GM19193 (cell line): ENCODE results near the gene CPT1A.
A peak's percentile ranks its signal among the peaks of the same experiment; 100 is the strongest.

Source experiments
- POLR2A ChIP-seq: IDR thresholded peaks from 4 replicates; pipeline ENCODE4 v1.6.1; 2011; ENCODE audit not compliant: insufficient read depth, insufficient read length; ENCODE audit errors: extremely low read depth

The CPT1A gene

DNA sequence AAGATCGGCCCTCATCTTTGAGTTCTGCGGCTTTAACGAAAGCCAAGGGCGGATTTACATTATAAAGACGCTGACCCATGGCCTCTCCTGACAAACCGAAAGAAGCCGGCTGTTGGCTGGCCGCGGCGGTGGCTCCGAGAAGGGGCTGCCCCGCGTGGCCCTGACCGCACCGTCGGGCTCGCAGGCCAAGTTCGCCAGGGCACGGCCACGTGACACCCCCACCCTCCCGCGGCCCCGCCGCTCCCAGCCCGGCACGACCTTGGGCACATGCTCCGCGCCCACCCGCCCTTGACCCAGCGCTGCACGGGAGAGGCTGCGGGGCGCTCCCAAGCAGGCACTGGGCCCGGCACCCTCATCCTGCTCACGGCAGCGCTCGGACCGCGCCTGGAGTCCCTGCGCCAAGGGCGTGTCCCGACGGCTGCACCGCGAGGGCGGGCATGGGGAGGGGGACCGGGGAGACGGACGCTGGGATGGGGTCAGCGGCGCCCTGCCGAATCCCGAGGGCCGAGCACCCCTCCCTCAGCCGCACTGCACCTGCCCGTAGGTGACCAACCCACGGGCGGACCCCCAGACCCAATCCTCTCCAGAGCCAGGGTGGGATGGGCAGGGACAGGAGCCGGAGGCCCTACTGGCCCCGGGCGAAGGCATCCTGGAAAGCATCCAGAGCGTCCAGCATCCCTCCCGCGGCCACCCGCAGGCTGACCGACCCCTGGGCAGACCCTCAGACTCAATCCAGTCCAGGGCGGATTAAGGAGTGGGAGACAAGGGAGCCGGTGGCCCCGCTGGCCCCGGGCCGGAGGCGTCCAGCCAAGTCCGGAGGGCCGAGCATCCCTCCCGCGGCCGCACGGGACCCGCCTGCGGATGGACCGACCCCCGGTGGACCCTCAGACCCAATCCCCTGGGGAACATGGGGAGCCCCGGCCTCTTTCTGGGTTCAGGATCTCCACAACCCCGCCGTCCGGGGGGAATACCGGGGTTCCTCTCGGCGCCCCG, 759 bp downstream of the CPT1A start:
- no peak for TF ChIP-seq POLR2A

DNA sequence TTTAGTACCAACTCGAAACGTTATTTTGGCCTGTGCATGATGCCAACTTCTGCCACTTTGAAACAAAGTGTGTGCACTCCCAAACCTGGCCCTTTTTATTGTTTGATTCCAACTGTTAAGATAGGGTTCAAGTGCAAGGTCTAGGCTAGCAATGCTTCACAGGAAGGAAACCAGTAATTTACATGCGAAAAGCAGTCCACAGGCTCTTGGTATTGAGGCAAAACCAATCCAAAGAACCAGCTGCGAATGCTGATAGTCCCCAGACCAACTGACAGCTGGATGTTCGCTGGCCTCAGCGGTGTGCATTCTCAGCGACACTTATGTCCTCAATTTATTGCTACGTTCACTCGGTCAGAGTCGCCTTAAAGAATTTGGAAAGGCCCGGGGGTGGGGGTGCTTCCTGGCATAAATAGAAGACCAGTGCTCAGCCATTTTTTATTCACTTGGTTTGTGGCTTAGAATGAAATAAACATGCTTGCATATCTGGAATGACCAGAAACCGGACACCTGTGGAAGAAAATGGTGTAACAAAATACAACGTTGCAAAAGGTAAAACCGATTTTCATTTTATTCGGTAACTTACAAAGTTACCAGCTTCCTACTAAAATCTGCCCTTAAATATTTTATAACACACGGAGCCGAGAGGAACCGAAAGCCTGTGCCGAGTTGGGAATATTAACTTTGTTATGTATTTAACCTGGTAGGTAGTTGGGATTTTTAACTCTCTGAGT, 1.6 kb downstream of the CPT1A start:
- TF ChIP-seq POLR2A, result no peak

DNA sequence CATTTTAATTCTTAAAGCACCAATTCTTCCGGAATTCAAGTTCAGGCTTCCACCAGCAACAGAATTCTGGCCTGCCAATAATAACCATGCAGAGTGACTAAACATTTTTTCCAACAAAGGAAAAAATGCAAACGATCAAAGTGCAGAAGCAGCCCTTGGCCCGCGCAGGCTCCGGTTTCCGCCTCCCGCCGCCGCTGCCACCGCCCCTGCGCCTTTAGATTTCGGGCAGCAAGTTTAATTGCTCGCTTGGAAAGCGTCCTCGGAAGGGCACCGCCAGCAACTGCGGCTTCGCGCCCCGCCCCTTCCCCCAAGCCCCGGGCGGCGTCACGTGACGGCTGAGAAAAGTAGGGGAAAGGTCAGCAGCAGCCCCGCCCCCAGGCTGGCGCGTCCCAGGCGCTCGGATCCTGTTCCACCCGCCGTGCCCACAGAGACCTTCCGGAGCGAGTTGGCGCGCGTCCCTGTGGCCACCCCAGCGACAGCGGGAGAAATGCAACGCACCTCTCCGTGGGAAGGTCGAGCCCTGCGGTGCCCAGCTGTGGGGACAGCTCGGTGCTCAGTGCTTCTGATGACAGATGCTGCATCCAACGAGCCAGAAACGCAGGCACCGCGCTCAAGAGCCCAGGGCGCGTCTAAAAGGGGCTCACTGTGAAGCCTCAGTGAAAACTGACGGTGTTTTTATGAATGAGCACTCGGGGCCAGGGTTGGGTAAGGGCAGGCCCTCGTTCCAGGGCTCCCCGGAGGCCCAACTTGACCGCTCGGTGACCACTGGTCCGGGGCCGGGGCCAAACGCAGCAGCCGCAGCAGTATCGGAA, 2.5 kb downstream of the CPT1A start:
- TF ChIP-seq POLR2A, result peak; percentile 51

DNA sequence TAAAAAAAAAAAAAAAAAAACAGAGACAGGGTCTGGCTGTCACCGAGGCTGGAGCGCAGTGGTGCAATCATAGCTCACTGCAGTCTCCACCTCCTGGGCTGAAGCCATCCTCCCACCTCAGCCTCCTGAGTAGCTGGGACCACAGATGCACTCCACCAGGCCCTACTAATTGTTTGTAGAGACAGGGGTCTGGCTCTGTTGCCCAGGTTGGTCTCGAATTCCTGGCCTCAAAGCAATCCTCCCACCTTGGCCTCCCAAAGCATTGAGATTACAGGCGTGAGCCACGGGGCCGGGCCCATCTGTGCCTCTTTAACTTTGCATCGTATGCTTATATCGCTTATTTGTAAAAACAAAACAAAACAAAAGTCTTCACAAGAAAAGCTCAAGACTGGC, 3.1 kb downstream of the CPT1A start:
- no peak for TF ChIP-seq POLR2A

DNA sequence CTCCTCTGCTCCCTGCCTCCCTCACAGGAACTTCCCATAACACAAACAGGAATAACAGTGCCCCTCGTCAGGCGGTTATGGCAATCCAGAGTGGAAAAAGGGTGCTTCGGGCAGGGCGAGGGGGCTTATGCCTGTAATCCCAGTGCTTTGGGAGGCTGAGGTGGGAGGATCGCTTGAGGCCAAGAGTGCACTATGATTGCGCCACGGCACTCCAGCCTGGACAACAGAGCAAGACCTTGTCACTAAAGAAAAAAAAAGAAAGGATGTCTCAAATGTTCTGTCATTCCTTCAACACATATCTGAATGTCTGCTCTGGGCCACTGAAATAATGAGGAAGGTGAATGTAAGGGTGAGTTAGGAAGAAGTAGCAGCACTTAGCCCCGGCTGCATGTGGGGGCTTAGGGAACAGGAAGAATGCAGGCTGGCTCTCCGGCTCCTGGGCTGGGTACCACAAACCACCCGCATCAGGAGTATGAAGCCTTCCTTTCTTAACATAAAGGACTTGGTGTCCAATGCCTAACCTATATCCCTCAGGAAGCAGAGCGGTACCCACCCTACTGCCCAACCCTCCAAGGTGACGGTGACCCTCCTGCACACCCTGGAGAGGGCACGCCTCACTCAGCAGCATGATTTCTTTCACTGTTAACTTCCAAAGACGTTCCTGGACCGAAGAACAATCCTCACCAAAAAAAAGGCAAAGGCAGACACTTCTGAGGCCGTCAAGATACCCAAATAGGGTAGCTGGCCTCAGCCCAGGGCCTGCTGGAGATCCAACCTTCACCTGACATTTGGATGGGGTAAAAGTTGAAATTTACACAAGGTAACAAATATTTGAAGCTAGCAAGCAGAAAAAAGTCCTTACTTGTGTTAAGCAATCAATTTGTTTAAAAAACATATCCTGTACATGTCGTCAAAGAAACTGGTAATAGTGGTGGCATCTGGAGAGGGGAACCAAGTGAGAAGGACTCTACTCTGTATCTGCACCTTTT, 3.8 kb downstream of the CPT1A start:
- no peak for TF ChIP-seq POLR2A

DNA sequence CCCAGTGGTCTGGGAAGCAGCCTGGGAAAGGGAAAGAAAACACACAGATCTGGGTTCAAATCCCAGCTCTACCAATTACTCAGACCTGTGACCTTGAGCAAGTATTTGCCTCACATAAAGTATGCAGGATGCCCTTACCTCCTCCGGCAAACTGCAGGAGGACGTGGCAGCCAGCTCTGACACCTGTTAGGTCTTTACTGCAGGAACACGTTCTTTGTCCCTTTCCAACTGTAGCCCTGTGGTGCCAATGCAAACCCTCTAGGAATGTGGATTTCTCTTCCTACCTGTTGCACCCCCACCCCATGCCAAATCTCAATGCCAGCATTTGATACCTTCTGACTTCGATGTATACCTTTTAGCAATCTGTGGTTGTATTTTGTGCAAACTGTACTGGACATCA, 6.0 kb downstream of the CPT1A start:
- no peak for TF ChIP-seq POLR2A

DNA sequence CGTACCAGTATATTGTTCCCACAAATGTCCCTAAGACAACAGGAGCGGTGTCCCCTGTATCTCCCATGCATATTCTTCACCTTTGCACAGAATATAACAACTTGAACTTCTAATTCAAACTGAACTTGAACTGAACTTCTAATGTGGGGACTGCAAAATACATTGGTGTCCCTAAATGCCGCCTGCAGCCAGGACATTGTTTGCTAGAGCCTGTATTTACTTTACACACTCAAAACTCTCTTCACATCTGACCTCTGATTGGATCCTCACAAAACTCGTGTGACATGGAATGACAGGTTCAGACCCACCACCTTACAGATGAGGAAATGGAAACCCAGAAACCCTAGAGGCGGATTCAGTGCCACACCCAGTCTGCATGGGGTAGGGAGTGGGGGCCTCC, 6.4 kb downstream of the CPT1A start:
- no peak for TF ChIP-seq POLR2A

DNA sequence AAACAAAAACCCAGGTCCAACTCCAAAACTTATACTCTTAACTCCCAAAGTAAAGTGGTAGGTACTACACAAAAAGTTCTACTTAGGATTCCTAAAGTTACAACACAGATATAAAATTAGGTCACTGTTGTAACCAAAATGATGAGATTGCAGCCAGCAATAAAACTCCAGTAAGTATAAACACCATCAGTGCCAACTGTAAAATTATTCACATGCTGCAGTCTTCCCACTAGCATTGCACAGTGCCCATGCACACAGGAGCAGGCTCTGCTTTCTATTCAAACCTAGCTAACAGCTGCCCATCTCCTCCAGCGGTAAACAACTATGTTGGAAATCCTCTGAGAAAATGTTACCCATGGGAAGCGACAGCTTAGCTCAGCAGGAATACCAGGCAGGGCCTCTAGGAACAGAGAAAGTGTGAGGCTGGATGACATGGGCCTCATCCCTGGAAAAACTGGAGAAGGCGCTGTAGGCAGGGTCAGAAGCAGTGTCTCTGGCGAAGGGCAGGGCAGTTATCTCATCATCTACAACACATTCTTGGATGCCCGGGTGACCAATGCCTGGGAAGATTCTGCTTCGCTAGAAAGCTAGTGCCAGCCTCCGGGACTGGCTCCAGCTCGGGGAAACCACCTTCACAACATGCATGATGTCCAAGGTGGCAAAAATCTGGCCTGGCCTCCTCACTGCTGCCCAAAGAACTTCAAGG, 9.1 kb downstream of the CPT1A start:
- no peak for TF ChIP-seq POLR2A

DNA sequence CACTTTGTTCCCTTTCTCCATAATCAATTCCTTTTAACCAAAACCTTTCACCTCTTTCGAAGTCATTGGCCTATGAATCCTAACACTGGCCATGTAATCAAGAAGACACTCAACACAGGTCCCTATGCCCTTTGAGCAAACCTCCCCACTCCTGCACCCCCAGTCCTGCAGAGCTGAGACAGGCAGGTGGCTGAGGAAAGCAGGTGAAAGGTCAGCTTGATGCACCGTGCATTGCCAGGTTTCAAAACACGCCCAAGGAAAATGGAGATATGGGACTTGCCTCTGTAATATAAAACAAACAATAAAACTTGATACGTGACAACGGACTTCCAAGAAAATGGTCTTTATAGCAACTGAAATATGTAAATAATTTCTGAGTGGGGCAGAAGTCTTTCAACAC, 10.6 kb downstream of the CPT1A start:
- no peak for TF ChIP-seq POLR2A

DNA sequence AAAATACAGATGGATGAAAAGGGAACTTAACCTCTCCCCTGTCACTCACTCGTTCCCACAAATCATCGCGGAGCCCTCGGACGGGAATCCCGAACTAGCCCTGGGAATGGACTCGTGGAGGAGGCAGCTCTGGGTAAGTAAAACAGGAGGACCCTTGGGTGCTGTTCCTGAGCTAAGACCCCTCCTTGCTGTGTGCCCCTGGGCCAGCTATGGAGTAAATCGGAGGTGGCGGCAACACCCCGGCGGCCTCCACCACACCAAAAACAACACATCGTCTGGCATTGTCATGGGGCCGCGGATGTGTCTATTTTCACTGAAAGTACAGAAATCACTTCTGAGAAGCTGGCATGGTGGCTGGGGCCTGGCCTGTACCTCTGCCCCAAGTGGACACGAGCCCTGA, 12.1 kb downstream of the CPT1A start:
- no peak for TF ChIP-seq POLR2A

DNA sequence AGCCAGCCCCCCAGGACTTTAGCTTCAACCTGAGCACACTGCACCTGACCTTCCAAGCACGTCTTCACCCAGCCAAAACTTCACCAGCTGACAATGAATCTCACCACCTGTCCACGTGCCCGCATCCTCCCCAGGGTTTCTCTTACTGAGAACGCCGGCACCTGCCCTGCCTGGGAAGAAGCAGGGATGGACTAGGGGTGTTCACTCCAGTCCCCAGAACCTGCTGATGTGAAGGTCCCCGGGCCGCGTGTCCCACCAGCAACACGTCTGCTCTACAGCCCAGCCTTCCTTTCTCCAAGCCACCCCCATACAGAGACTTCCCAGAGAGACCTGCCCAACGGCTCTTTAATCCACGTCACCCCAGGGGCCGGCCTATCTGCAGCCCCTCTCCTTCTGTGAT, 12.8 kb downstream of the CPT1A start:
- no peak for TF ChIP-seq POLR2A

DNA sequence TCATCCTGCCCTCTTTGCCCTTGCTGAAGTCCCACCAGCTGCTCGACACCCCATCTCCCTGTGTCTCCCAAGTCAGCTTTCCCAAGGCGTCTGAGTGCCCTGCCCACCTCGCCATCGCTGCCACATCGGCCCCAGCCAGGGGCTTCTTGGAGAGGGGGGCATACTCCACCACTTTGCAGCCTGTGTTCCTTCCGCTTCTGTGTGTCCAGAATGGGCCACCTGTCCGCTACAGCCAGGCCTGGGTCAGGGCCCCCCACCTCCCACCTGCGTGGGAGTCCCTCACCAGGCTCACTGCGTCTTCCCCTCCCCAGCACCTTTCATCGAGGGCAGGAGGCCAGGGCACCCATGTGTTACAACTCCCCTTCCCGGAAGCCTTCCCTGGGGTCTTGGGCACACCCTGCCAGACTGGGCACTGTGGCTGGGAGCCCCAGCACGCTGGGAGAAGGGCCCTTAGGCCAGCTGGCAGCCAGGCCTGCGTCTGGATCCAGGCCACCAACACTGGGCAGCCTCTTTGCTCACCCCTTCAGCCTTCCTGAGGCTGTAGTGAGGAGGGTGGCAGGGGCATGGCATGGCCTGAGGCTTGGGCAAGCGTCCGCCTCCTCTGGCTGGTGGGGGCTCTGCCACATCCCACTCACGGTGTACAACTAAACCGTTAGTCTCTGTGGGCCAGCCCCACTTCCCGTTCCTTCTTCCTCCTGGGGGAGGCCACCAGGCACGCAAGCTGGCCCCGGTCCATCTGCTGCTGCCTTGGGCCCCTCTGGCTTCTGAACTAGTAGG, 13.4 kb downstream of the CPT1A start:
- no peak for TF ChIP-seq POLR2A

DNA sequence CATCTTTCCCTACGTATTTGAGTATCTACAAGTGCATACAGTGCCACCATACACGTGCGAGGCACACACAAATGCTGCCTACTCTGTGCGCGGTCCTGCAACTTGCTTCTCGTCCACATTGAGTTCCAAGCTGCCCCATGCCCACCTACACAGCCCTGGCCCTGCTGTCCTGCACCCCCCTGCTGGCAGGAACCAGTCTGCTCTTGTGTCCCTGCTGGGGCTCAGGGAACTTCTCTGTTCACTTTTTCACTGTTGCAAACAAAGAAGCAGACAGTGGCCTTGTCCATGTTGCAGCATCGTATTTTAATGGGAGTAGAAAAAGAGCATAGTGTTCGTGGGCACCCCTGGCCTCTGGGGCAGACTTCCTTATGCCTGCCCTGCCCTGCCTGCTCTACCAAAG, 14.0 kb downstream of the CPT1A start:
- no peak for TF ChIP-seq POLR2A
